Duodenal mucosa (tissue), 2 donors: Measurements from ENCODE around the gene ZSCAN16.
"Not testable (repeated sequence)": the region's sequence is repeated elsewhere in the genome, so short reads cannot be mapped to it uniquely, and the experiment has no call there.

Experiments used
- H3K27ac ChIP-seq: one replicate; pipeline ENCODE4 v1.7.0; 2013; ENCODE audit warnings: low read depth, low read length
- H3K27me3 ChIP-seq, 2 donors: one replicate each; pipeline ENCODE4 v1.7.0; 2013; ENCODE audit warnings: low read length in 2 of 2, control low read depth in 1 of 2; ENCODE audit not compliant: insufficient read depth in 2 of 2, control insufficient read depth in 1 of 2
- H3K36me3 ChIP-seq, 2 donors: one replicate each; pipeline ENCODE4 v1.7.0; 2013; ENCODE audit warnings: low read length in 2 of 2, control low read depth in 1 of 2; ENCODE audit not compliant: insufficient read depth in 2 of 2, control insufficient read depth in 1 of 2
- H3K4me1 ChIP-seq, 2 donors: one replicate each; pipeline ENCODE4 v1.7.0; 2013; ENCODE audit warnings: low read length in 2 of 2, control low read depth in 1 of 2; ENCODE audit not compliant: insufficient read depth in 2 of 2, control insufficient read depth in 1 of 2
- H3K4me3 ChIP-seq, 2 donors: one replicate each; pipeline ENCODE4 v1.7.0; 2013; ENCODE audit warnings: low read length in 2 of 2, low read depth in 1 of 2
- H3K9ac ChIP-seq, 2 donors: one replicate each; pipeline ENCODE4 v1.7.0; 2013; ENCODE audit warnings: low read length in 2 of 2, low read depth in 1 of 2
- H3K9me3 ChIP-seq, 2 donors: one replicate each; pipeline ENCODE4 v1.7.0; 2013; ENCODE audit warnings: low read length in 2 of 2, control low read depth in 1 of 2; ENCODE audit not compliant: control insufficient read depth in 1 of 2

The ZSCAN16 gene

DNA sequence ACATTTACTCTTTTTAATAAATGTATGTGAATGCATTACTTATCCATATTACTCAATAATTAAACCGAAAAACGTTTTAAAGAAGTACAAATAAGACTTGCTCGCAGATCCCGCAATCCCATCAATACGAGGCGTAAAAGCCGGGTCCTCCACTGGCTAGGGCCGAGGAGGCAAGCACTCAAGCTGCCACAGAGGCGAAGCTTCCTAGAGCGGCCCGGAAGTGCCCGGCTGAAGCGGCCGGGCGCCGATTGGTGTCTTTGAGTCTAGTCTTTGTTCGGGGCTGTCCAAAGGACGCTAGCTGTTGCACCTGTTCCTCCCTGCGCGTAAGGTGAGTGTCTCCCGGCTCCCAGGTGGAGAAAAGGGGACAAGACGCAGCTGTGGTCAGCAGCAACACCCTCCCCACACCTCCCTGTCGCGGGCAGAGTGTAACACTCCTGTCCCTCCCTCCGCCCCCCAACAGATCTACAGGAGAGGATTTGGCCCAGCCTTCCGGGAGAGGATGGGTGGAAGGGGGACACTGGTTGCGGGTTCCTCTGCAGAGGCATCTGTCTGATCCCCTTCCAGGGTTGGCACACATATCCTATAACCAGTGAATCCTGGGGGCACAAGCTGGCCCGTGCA, at the start of gene ZSCAN16:
TSS of gene ZSCAN16 (plus strand) at position 260 of the 621 bp plus-strand sequence. CDS start 835 bp downstream, outside the sequence.
- Histone ChIP-seq H3K27ac (peak within 1 kb of the TSS; percentile 46), H3K4me3 (peak within 1 kb of the TSS; percentile 83 to 100), H3K9ac (peak within 1 kb of the TSS; percentile 58 to 84), H3K4me1 (peaks cover 12 to 17% of the 10 kb centered on the region in 2 donors), H3K27me3 (no peaks in the 10 kb centered on the region), H3K9me3 (no peaks in the 10 kb centered on the region), H3K36me3 (peaks cover 6 to 34% of the 10 kb centered on the region in 2 donors)

DNA sequence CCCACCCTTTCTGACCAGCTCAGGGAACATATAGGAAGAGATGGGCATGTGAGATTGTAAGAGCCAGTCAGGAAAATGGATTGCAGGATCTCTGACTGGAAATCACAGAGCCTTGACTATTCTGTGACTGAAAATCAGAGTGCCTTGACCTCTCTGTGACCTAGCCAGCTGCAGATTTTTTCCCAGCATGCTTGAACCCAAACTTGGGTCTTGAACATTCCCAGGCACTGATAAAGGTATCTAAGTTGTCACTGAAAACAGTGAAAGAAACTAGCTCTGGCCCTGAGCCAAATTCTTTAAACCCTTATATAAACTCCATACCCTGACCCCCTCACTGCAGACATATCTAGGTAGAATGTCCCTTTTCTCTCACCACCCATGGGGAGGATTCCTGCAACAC, 46.4 kb upstream of the ZSCAN16 start:
- Histone ChIP-seq H3K9me3 (no peaks in the 10 kb centered on the region), H3K36me3 (no peaks in the 10 kb centered on the region), H3K4me3 (no peak overlapping the region), H3K9ac (no peak overlapping the region), H3K27me3 (no peaks in the 10 kb centered on the region), H3K27ac (no peak overlapping the region), H3K4me1 (peaks cover 6 to 7% of the 10 kb centered on the region in 2 donors)

DNA sequence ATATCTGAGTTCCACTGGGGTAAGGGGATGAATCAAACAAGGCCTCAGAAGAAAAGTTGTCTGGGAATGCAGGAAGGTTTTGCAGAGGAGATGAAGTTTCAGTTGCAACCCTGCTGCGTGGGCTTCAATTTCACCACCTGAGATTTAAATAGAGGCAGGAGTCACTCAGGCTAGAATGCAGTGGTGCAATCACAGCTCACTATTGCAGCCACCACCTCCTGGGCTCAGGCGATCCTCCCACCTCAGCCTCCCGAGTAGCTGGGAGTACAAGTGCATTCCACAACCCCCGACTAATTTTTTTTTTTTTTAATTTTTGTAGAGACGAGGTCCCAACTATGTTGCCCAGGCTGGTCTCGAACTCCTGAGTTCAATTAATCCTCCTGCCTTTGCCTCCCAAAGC, 45.6 kb upstream of the ZSCAN16 start:
- Histone ChIP-seq H3K27ac (no peak overlapping the region), H3K4me3 (no peak overlapping the region), H3K27me3 (no peaks in the 10 kb centered on the region), H3K36me3 (no peaks in the 10 kb centered on the region), H3K9me3 (no peaks in the 10 kb centered on the region), H3K9ac (no peak overlapping the region), H3K4me1 (peaks cover 6 to 7% of the 10 kb centered on the region in 2 donors)

DNA sequence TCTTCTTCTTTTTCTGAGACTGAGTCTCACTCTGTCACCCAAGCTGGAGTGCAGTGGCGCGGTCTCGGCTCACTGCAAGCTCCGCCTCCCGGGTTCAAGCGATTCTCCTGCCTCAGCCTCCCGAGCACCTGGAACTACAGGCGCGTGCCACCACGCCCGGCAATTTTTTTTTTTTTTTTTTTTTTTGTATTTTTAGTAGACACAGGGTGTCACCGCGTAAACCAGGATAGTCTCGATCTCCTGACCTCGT, 44.1 kb upstream of the ZSCAN16 start, which contains the start of gene ZNF165:
TSS of gene ZNF165 (plus strand) at position 188 of the 250 bp plus-strand sequence. CDS start 4,913 bp downstream, outside the sequence.
- not testable (repeated sequence) for H3K9me3 ChIP-seq, H3K4me1 ChIP-seq, H3K36me3 ChIP-seq, H3K27me3 ChIP-seq
- Histone ChIP-seq H3K27ac (peak within 1 kb of the TSS; percentile 85), H3K9ac (peak within 1 kb of the TSS; percentile 83), H3K4me3 (peak within 1 kb of the TSS; percentile 92 to 97)

DNA sequence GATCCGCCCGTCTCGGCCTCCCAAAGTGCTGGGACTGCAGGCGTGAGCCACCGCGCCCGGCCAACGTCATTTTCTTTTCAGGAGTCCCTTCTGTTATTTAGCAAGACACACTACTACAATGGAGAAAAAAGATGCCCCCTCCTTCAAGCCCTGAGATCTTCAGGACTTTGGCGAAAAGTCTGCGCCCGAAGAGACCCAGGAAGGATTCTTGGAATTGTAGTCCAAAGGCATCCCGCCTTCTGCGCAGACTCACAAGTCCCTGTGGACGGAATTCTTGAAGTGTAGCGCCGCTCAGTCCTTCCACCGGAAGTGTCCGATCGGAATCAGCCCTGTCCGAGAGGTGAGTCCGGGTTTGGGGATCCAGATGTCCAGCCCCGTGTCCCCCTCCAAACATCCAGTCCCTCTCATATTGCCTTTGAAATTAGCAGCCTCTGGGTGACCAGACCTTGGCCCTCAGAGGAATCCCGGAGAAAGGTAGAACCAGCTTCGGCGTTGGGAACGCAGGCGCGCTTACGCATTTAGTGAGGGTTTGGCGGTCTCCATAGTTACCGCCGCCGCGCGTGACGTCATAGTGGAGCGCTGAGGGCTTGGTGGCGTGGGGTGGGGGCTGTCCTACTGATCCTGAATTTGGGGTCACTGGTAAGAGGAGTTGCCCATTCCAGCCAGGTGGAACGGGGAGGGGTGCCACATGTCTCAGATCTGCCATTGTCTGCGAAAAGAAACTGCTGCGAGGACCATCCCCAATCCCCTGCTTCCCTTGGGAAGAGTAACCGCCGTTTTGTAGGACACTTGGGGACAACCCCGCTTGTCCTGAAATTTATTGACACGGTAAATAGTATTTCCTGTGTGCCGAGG, 43.6 kb upstream of the ZSCAN16 start:
- peak overlapping the region; percentile 85 for H3K27ac ChIP-seq
- H3K4me1 ChIP-seq = peaks cover 6 to 7% of the 10 kb centered on the region in 2 donors
- no peaks in the 10 kb centered on the region for H3K27me3 ChIP-seq
- H3K36me3 ChIP-seq = peaks cover 5 to 6% of the 10 kb centered on the region in 2 donors
- peak overlapping the region; percentile 92 to 97 for H3K4me3 ChIP-seq
- H3K9ac ChIP-seq = peak overlapping the region; percentile 83
- H3K9me3 ChIP-seq = no peaks in the 10 kb centered on the region

DNA sequence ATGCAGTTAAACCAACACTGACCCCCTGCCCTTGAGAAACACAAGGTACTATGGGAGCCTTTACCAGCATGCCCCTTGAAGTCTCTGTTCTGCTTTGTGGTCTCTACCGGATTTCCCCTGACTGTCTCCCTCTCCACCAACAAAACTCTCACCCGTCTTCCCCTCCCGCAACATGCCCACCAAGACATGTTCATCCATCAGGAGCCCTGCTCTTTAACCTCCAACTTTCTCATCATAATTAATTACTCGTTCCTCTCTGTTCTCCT, 43.0 kb upstream of the ZSCAN16 start:
- peaks cover 6 to 7% of the 10 kb centered on the region in 2 donors for H3K4me1 ChIP-seq
- H3K4me3 ChIP-seq = peak overlapping the region; percentile 92 to 97
- H3K27ac ChIP-seq = no peak overlapping the region
- no peaks in the 10 kb centered on the region for H3K27me3 ChIP-seq
- H3K9ac ChIP-seq = peak overlapping the region; percentile 83
- peaks cover 10 to 11% of the 10 kb centered on the region in 2 donors for H3K36me3 ChIP-seq
- H3K9me3 ChIP-seq = no peaks in the 10 kb centered on the region

DNA sequence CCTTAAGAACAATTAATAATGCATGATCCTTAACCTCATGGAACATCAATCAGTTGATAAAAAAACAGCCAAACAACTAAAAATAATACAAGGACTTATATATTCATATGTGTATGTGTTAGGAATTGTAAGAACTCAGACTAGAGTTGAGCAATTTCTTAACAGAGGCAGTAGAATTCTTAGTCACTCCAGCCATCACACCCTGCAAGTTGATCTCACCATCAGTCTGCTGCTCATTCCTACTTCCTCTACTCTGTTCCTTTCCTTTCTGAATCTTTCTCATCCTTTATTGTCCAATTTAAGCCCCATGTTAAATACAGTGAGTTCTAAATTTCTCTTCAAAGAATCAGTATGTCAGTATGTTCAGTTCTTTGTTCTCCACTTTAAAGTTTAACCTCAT, 41.5 kb upstream of the ZSCAN16 start:
- H3K27ac ChIP-seq = no peak overlapping the region
- H3K9me3 ChIP-seq = peaks cover 3 to 5% of the 10 kb centered on the region in 2 donors
- peaks cover 15 to 18% of the 10 kb centered on the region in 2 donors for H3K36me3 ChIP-seq
- peaks cover 6 to 7% of the 10 kb centered on the region in 2 donors for H3K4me1 ChIP-seq
- H3K4me3 ChIP-seq = no peak overlapping the region
- H3K27me3 ChIP-seq = no peaks in the 10 kb centered on the region
- H3K9ac ChIP-seq = no peak overlapping the region

DNA sequence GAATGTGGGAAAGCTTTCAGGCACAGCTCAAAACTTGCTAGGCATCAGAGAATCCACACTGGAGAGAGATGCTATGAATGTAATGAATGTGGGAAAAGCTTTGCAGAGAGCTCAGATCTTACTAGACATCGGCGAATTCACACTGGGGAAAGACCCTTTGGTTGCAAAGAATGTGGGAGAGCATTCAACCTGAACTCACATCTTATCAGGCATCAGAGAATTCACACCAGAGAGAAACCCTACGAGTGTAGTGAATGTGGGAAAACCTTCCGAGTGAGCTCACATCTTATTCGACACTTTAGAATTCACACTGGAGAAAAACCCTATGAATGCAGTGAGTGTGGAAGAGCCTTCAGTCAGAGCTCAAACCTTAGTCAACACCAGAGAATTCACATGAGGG, 35.4 kb upstream of the ZSCAN16 start:
- no peak overlapping the region for H3K27ac ChIP-seq
- H3K27me3 ChIP-seq = no peaks in the 10 kb centered on the region
- no peak overlapping the region for H3K9ac ChIP-seq
- peaks cover 18 to 19% of the 10 kb centered on the region in 2 donors for H3K9me3 ChIP-seq
- peaks cover 29 to 37% of the 10 kb centered on the region in 2 donors for H3K36me3 ChIP-seq
- H3K4me3 ChIP-seq = no peak overlapping the region
- H3K4me1 ChIP-seq = no peaks in the 10 kb centered on the region

DNA sequence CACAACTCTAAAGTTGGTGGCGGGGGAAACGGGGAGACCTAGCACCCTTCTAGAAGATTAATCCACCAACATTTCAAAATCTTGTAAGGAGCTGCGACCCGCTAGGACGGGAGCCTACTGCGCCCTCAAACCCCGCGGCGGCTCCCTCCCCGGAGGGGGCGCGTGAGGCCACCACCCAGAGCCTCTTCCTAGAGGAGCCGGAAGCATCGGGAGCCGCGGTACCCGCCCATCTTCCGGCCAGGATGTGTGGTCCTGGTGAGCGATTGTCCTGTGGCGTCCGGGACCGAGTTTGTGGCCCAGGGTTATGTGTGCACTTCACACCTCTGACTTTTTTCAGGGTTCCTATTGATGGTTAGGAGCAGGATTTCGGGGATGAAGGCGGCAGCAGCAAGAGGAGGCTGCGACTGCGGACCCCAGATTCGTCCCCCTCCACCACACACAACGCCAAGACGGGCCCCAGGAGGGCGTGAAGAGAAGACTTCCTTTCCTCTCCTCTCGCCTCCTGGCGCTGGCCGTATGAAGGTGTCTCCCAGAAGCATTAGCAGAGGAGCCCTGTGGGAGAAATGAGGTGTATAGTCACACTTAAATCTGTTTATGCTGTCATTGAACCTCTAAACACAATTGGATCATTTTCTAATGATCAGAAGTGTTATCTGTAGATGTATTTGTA, 33.4 kb upstream of the ZSCAN16 start:
- Histone ChIP-seq H3K9me3 (peaks cover 18 to 19% of the 10 kb centered on the region in 2 donors), H3K4me1 (no peaks in the 10 kb centered on the region), H3K9ac (no peak overlapping the region), H3K4me3 (peak overlapping the region; percentile 10 to 22), H3K27ac (no peak overlapping the region), H3K36me3 (peaks cover 21 to 30% of the 10 kb centered on the region in 2 donors), H3K27me3 (no peaks in the 10 kb centered on the region)

DNA sequence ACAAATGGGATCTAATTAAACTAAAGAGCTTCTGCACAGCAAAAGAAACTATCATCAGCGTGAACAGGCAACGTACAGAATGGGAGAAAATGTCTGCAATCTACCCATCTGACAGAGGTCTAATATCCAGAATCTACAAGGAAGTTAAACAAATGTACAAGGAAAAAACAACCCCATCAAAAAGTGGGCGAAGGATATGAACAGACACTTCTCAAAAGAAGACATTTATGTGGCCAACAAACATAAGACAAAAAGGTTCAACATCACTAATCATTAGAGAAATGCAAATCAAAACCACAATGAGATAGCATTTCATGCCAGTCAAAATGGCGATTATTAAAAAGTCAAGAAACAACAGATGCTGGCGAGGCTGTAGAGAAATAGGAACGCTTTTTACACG, 22.2 kb upstream of the ZSCAN16 start:
- not testable (repeated sequence) for H3K9me3 ChIP-seq, H3K9ac ChIP-seq, H3K4me3 ChIP-seq, H3K27ac ChIP-seq, H3K27me3 ChIP-seq, H3K36me3 ChIP-seq
- peaks cover 7 to 11% of the 10 kb centered on the region in 2 donors for H3K4me1 ChIP-seq
